Neural cell (in vitro differentiated cells): Measurements from ENCODE around the gene HFM1. TPM values are rescaled to one million over a fixed set of nuclear protein-coding genes. Genes with fewer than 3 reads are reported as not detected.

ENCODE experiments used
- polyA plus RNA-seq: library from polyadenylated mRNA; depleted of rRNA; stranded (reverse); fragments of >200 nt; gene quantifications from 2 replicates; pipeline ENCODE4 v1.2.3, GENCODE V29; 2014
- small RNA-seq, 3 experiments: library from RNA; depleted of rRNA; stranded (forward); fragments of <200 nt; gene quantifications; one replicate each; pipeline ENCODE3, GENCODE V24; 2012

Gene HFM1
- polyA plus RNA-seq, 1 donor from 2014 or later = 30.5 TPM

Small RNA genes within 50 kb of the gene (small RNA-seq; reads per million reads assigned to genes)
- gene RF00019 = 0 to 1.2 (median 0) reads per million in 3 experiments

Other genes with a start within 250 kb of the HFM1 start
- 33.2 and 34.6 TPM in 2 replicates for gene CDC7, start 96.0 kb upstream of the HFM1 start, polyA plus RNA-seq